AG10803 (cell line): ENCODE data around the gene IL5.
"Not testable (repeated sequence)": the region's sequence is repeated elsewhere in the genome, so short reads cannot be mapped to it uniquely, and the experiment has no call there.

Experiments used
- DNase-seq: peaks from one replicate; pipeline ENCODE4 v3.0.0; 2010; ENCODE audit warnings: low read depth
- H3K4me3 ChIP-seq: 2 replicates; pipeline ENCODE4 v1.5.1; 2011; ENCODE audit warnings: mild to moderate bottlenecking, low read length, control low read depth
- CTCF ChIP-seq: conservative IDR thresholded peaks from 2 replicates; pipeline ENCODE4 v1.5.1; 2011; ENCODE audit warnings: mild to moderate bottlenecking, low read length, control low read depth, inconsistent platforms

IL5 gene

GRCh38 chr5:132561601-132562000 lies 18.3 kb upstream of the IL5 start:
- peak; percentile 5 for DNase-seq
- no peak overlapping the region for H3K4me3 ChIP-seq
- no peak for TF ChIP-seq CTCF

- DNase-seq: no peak
- H3K4me3 ChIP-seq: no peak overlapping the region
- TF ChIP-seq CTCF: no peak
These were observed 16.2 kb upstream of the IL5 start for GRCh38 chr5:132559383-132560060.

- DNase-seq: peak; percentile 48
- TF ChIP-seq CTCF: no peak
These were observed 14.3 kb upstream of the IL5 start for GRCh38 chr5:132557478-132558172.

GRCh38 chr5:132556763-132557477 lies 13.6 kb upstream of the IL5 start, which contains the start of gene RAD50:
TSS of gene RAD50 (plus strand) at chr5:132556977. CDS start at chr5:132557325, 348 bp downstream.
- no peak for TF ChIP-seq CTCF
- H3K4me3 ChIP-seq: peak within 1 kb of the TSS; percentile 86
- DNase-seq: peak; percentile 91

More at GRCh38 chr5:132557478-132558172, 14.3 kb upstream of the IL5 start:
- H3K4me3 ChIP-seq: peak overlapping the region; percentile 86

- DNase-seq: no peak
- no peak for TF ChIP-seq CTCF
These were observed 12.9 kb upstream of the IL5 start for GRCh38 chr5:132556153-132556762.

GRCh38 chr5:132549576-132549975 lies 6.3 kb upstream of the IL5 start:
- no peak for DNase-seq

More at GRCh38 chr5:132556153-132556762, 12.9 kb upstream of the IL5 start:
- H3K4me3 ChIP-seq: peak overlapping the region; percentile 86

GRCh38 chr5:132548834-132549233 lies 5.5 kb upstream of the IL5 start:
- DNase-seq, H3K4me3 ChIP-seq: not testable (repeated sequence)

More at GRCh38 chr5:132549576-132549975, 6.3 kb upstream of the IL5 start:
- TF ChIP-seq CTCF: no peak
- no peak overlapping the region for H3K4me3 ChIP-seq
